Measurements from ENCODE around the gene RND1. TPM values are rescaled to one million over a fixed set of nuclear protein-coding genes. Genes with fewer than 3 reads are reported as not detected.

The RND1 gene
- total and polyA plus RNA-seq, 2 of the 13 experiments (the other 11 are each of a cell fraction or from before 2014, with no cell fraction given) = 1.8 to 1.9 TPM

- TF ChIP-seq KIAA2018 (CRISPR knock-in tag; IDR thresholded peaks at IDR 0.05; ENCODE audit: borderline replicate concordance) = no peak
- TF ChIP-seq CBX5 (CRISPR knock-in tag; IDR thresholded peaks at IDR 0.05; ENCODE audit: borderline replicate concordance) = no peak
- TF ChIP-seq, protein P1, sequence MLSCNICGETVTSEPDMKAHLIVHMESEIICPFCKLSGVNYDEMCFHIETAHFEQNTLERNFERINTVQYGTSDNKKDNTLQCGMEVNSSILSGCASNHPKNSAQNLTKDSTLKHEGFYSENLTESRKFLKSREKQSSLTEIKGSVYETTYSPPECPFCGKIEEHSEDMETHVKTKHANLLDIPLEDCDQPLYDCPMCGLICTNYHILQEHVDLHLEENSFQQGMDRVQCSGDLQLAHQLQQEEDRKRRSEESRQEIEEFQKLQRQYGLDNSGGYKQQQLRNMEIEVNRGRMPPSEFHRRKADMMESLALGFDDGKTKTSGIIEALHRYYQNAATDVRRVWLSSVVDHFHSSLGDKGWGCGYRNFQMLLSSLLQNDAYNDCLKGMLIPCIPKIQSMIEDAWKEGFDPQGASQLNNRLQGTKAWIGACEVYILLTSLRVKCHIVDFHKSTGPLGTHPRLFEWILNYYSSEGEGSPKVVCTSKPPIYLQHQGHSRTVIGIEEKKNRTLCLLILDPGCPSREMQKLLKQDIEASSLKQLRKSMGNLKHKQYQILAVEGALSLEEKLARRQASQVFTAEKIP (CRISPR knock-in tag; IDR thresholded peaks at IDR 0.05; ENCODE audit: borderline replicate concordance) = no peak
- TF ChIP-seq ZC3H13 (CRISPR knock-in tag; IDR thresholded peaks at IDR 0.05) = no peak
- TF ChIP-seq FOXJ3 (CRISPR knock-in tag; IDR thresholded peaks at IDR 0.05; ENCODE audit: borderline replicate concordance) = no peak
Observed at GRCh38 chr12:48857278-48857994, 8.2 kb downstream of the RND1 start (continued).

Data from HepG2 (cell line).